Glutamatergic neuron (in vitro differentiated cells): ENCODE results near the gene ZBTB44. TPM values are rescaled to one million over a fixed set of nuclear protein-coding genes. Genes with fewer than 3 reads are reported as not detected.
A peak's percentile ranks its signal among the peaks of the same experiment; 100 is the strongest.

Experiments
- DNase-seq: peaks from one replicate; pipeline ENCODE4 v3.0.0; 2022
- H3K27ac Mint-ChIP-seq: one replicate; pipeline ENCODE4 v1.8.0; 2020; ENCODE audit warnings: mild to moderate bottlenecking, mixed read lengths, inconsistent platforms; ENCODE audit not compliant: unreplicated experiment
- H3K27me3 Mint-ChIP-seq: one replicate; pipeline ENCODE4 v1.8.0; 2020; ENCODE audit warnings: mild to moderate bottlenecking, moderate library complexity, mixed read lengths, inconsistent platforms; ENCODE audit not compliant: unreplicated experiment
- H3K36me3 Mint-ChIP-seq: one replicate; pipeline ENCODE4 v1.8.0; 2020; ENCODE audit warnings: mild to moderate bottlenecking, mixed read lengths, inconsistent platforms; ENCODE audit not compliant: unreplicated experiment
- H3K4me1 Mint-ChIP-seq: one replicate; pipeline ENCODE4 v1.8.0; 2020; ENCODE audit warnings: mild to moderate bottlenecking, low read depth, mixed read lengths, inconsistent platforms; ENCODE audit not compliant: unreplicated experiment
- H3K4me3 Mint-ChIP-seq: one replicate; pipeline ENCODE4 v1.8.0; 2020; ENCODE audit warnings: mild to moderate bottlenecking, mixed read lengths, inconsistent platforms; ENCODE audit not compliant: unreplicated experiment
- H3K9me3 Mint-ChIP-seq: one replicate; pipeline ENCODE4 v1.8.0; 2020; ENCODE audit warnings: mild to moderate bottlenecking, moderate library complexity, mixed read lengths, inconsistent platforms; ENCODE audit not compliant: unreplicated experiment
- total RNA-seq: library from RNA; stranded (reverse); fragmentation: NEBNext Ultra II Directional; extraction: Animal tissue kit (Norgen Biotek cat#: 25700); gene quantifications from one replicate; pipeline ENCODE4 v1.2.1, GENCODE V29; 2021; ENCODE audit not compliant: unreplicated experiment
- TF ChIP-seq, protein P1 (sequence below): fragments of 200-600 bp; sonication (generic); IDR thresholded peaks from one replicate; pipeline ENCODE4 v1.5.0; 2021; ENCODE audit not compliant: partially characterized antibody, unreplicated experiment

ZBTB44 gene
- total RNA-seq, 1 donor from 2014 or later, result 23.3 TPM

GRCh38 chr11:130214861-130215530 is 99.7 kb downstream of the ZBTB44 start:
- TF ChIP-seq, protein P1, sequence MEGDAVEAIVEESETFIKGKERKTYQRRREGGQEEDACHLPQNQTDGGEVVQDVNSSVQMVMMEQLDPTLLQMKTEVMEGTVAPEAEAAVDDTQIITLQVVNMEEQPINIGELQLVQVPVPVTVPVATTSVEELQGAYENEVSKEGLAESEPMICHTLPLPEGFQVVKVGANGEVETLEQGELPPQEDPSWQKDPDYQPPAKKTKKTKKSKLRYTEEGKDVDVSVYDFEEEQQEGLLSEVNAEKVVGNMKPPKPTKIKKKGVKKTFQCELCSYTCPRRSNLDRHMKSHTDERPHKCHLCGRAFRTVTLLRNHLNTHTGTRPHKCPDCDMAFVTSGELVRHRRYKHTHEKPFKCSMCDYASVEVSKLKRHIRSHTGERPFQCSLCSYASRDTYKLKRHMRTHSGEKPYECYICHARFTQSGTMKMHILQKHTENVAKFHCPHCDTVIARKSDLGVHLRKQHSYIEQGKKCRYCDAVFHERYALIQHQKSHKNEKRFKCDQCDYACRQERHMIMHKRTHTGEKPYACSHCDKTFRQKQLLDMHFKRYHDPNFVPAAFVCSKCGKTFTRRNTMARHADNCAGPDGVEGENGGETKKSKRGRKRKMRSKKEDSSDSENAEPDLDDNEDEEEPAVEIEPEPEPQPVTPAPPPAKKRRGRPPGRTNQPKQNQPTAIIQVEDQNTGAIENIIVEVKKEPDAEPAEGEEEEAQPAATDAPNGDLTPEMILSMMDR, result no peak
- H3K27me3 Mint-ChIP-seq, result peaks cover 10% of the 10 kb centered on the region
- H3K4me3 Mint-ChIP-seq, result no peak overlapping the region
- no peaks in the 10 kb centered on the region for H3K36me3 Mint-ChIP-seq
- H3K27ac Mint-ChIP-seq, result no peak overlapping the region
- DNase-seq, result no peak
- peaks cover 6% of the 10 kb centered on the region for H3K9me3 Mint-ChIP-seq
- peaks cover 26% of the 10 kb centered on the region for H3K4me1 Mint-ChIP-seq

DNA sequence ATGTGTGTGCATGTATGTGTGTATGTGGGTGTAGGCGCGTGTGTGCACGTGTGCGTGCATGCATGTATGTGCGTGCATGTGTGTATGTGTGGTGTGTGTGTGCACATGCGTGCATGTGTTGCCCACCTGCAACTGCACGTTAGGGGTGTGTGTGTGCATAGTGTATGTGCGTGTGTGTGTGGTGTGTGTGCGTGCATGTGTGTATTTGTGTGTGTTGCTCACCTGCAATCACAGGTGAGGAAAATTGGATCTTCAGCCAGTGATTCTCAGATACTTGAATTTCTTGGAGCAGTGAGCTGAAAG is 100.8 kb downstream of the ZBTB44 start:
- no peak for DNase-seq
- H3K9me3 Mint-ChIP-seq, result peaks cover 5% of the 10 kb centered on the region
- H3K36me3 Mint-ChIP-seq, result no peaks in the 10 kb centered on the region
- no peak overlapping the region for H3K4me3 Mint-ChIP-seq
- H3K27ac Mint-ChIP-seq, result peak overlapping the region; percentile 18
- H3K27me3 Mint-ChIP-seq, result peaks cover 8% of the 10 kb centered on the region
- H3K4me1 Mint-ChIP-seq, result peaks cover 26% of the 10 kb centered on the region
- TF ChIP-seq, protein P1, result no peak

GRCh38 chr11:130213143-130213978 is 101.4 kb downstream of the ZBTB44 start:
- H3K9me3 Mint-ChIP-seq, result peaks cover 5% of the 10 kb centered on the region
- DNase-seq, result peak; percentile 81
- H3K4me1 Mint-ChIP-seq, result peaks cover 26% of the 10 kb centered on the region
- no peak overlapping the region for H3K4me3 Mint-ChIP-seq
- H3K27me3 Mint-ChIP-seq, result peaks cover 8% of the 10 kb centered on the region
- H3K36me3 Mint-ChIP-seq, result no peaks in the 10 kb centered on the region
- TF ChIP-seq, protein P1, result peak; percentile 99
- H3K27ac Mint-ChIP-seq, result peak overlapping the region; percentile 18

- Mint-ChIP-seq H3K27ac (no peak overlapping the region), H3K36me3 (no peaks in the 10 kb centered on the region), H3K4me3 (no peak overlapping the region), H3K27me3 (peaks cover 8% of the 10 kb centered on the region), H3K9me3 (peaks cover 7% of the 10 kb centered on the region), H3K4me1 (peaks cover 23% of the 10 kb centered on the region)
- DNase-seq, result no peak
- TF ChIP-seq, protein P1, result no peak
Measured at GRCh38 chr11:130212431-130212961, 102.2 kb downstream of the ZBTB44 start.
